ENCODE results near the gene ATCAY. TPM values are rescaled to one million over a fixed set of nuclear protein-coding genes. Genes with fewer than 3 reads are reported as not detected.
"Not testable (repeated sequence)": the region's sequence is repeated elsewhere in the genome, so short reads cannot be mapped to it uniquely, and the experiment has no call there.

ATCAY gene
- total and polyA plus RNA-seq, 2 donors = 0.63 to 1.3 TPM

GRCh38 chr19:3867971-3868769, 12.3 kb upstream of the ATCAY start:
- WGBS = 6% methylated on average over 30 of the region's 30 CpGs
- DNase-seq (ENCODE audit: extremely low spot score) = no peak
- H3K36me3 ChIP-seq (ENCODE audit: insufficient read depth) = no peaks in the 10 kb centered on the region
- no peak overlapping the region for H3K27ac ChIP-seq (ENCODE audit: low read depth)
- no peaks in the 10 kb centered on the region for H3K4me1 ChIP-seq (ENCODE audit: insufficient read depth)
- H3K4me3 ChIP-seq (ENCODE audit: low read depth, low read length) = no peak overlapping the region

GRCh38 chr19:3868770-3869456, 11.6 kb upstream of the ATCAY start, which contains the start of gene ZFR2:
Gene ZFR2 (minus strand): TSS chr19:3869038. CDS start chr19:3869017, 21 bp downstream.
- Histone ChIP-seq H3K4me3 (ENCODE audit: low read depth, low read length) (no peak within 1 kb of the TSS), H3K36me3 (ENCODE audit: insufficient read depth) (no peaks in the 10 kb centered on the region), H3K27ac (ENCODE audit: low read depth) (no peak within 1 kb of the TSS), H3K4me1 (ENCODE audit: insufficient read depth) (no peaks in the 10 kb centered on the region)
- no peak for DNase-seq (ENCODE audit: extremely low spot score)
- 6% methylated on average over 62 of the region's 62 CpGs for WGBS

- Histone ChIP-seq H3K36me3 (ENCODE audit: insufficient read depth) (no peaks in the 10 kb centered on the region), H3K27ac (ENCODE audit: low read depth) (no peak overlapping the region), H3K4me1 (ENCODE audit: insufficient read depth) (no peaks in the 10 kb centered on the region), H3K4me3 (ENCODE audit: low read depth, low read length) (no peak overlapping the region)
- no peak for DNase-seq (ENCODE audit: extremely low spot score)
- WGBS = 52% methylated on average over 4 of the region's 4 CpGs
Observed at GRCh38 chr19:3873151-3873550, 7.3 kb upstream of the ATCAY start.

GRCh38 chr19:3874695-3875094, 5.8 kb upstream of the ATCAY start:
- DNase-seq (ENCODE audit: extremely low spot score); H3K36me3 ChIP-seq (ENCODE audit: insufficient read depth); H3K4me1 ChIP-seq (ENCODE audit: insufficient read depth); H3K27ac ChIP-seq (ENCODE audit: low read depth); H3K4me3 ChIP-seq (ENCODE audit: low read depth, low read length): not testable (repeated sequence)
- 77% methylated on average over 13 of the region's 13 CpGs for WGBS

GRCh38 chr19:3879656-3880055, 829 bp upstream of the ATCAY start:
- Histone ChIP-seq H3K4me1 (ENCODE audit: insufficient read depth) (no peaks in the 10 kb centered on the region), H3K4me3 (ENCODE audit: low read depth, low read length) (no peak overlapping the region), H3K27ac (ENCODE audit: low read depth) (no peak overlapping the region), H3K36me3 (ENCODE audit: insufficient read depth) (no peaks in the 10 kb centered on the region)
- DNase-seq (ENCODE audit: extremely low spot score) = no peak
- WGBS = 61% methylated on average over 12 of the region's 12 CpGs

GRCh38 chr19:3881272-3882040, 971 bp downstream of the ATCAY start:
- DNase-seq (ENCODE audit: extremely low spot score) = no peak
- WGBS = 2% methylated on average over 31 of the region's 31 CpGs

GRCh38 chr19:3882041-3882384, 1.5 kb downstream of the ATCAY start:
- Histone ChIP-seq H3K36me3 (ENCODE audit: insufficient read depth) (no peaks in the 10 kb centered on the region), H3K4me1 (ENCODE audit: insufficient read depth) (no peaks in the 10 kb centered on the region), H3K4me3 (ENCODE audit: low read depth, low read length) (no peak overlapping the region), H3K27ac (ENCODE audit: low read depth) (no peak overlapping the region)
- WGBS = 14% methylated on average over 6 of the region's 6 CpGs
- DNase-seq (ENCODE audit: extremely low spot score) = no peak

More at GRCh38 chr19:3881272-3882040, 971 bp downstream of the ATCAY start:
- no peaks in the 10 kb centered on the region for H3K36me3 ChIP-seq (ENCODE audit: insufficient read depth)
- H3K4me1 ChIP-seq (ENCODE audit: insufficient read depth) = no peaks in the 10 kb centered on the region
- H3K4me3 ChIP-seq (ENCODE audit: low read depth, low read length) = no peak overlapping the region
- no peak overlapping the region for H3K27ac ChIP-seq (ENCODE audit: low read depth)

- Histone ChIP-seq H3K4me3 (ENCODE audit: low read depth, low read length) (no peak overlapping the region), H3K36me3 (ENCODE audit: insufficient read depth) (no peaks in the 10 kb centered on the region), H3K4me1 (ENCODE audit: insufficient read depth) (no peaks in the 10 kb centered on the region), H3K27ac (ENCODE audit: low read depth) (no peak overlapping the region)
- 77% methylated on average over 17 of the region's 17 CpGs for WGBS
- DNase-seq (ENCODE audit: extremely low spot score) = no peak
Observed at GRCh38 chr19:3890591-3890990, 10.1 kb downstream of the ATCAY start.

- H3K4me3 ChIP-seq (ENCODE audit: low read depth, low read length) = no peak overlapping the region
- no peaks in the 10 kb centered on the region for H3K36me3 ChIP-seq (ENCODE audit: insufficient read depth)
- no peaks in the 10 kb centered on the region for H3K4me1 ChIP-seq (ENCODE audit: insufficient read depth)
- no peak for DNase-seq (ENCODE audit: extremely low spot score)
- 62% methylated on average over 12 of the region's 12 CpGs for WGBS
- H3K27ac ChIP-seq (ENCODE audit: low read depth) = no peak overlapping the region
Observed at GRCh38 chr19:3893509-3894179, 13.2 kb downstream of the ATCAY start.

- not testable (repeated sequence) for H3K27ac ChIP-seq (ENCODE audit: low read depth); H3K4me3 ChIP-seq (ENCODE audit: low read depth, low read length); DNase-seq (ENCODE audit: extremely low spot score); H3K36me3 ChIP-seq (ENCODE audit: insufficient read depth); H3K4me1 ChIP-seq (ENCODE audit: insufficient read depth)
- WGBS = 81% methylated on average over 5 of the region's 5 CpGs
Observed at GRCh38 chr19:3894959-3895358, 14.5 kb downstream of the ATCAY start.

GRCh38 chr19:3895788-3896187, 15.3 kb downstream of the ATCAY start:
- no peak overlapping the region for H3K27ac ChIP-seq (ENCODE audit: low read depth)
- no peak for DNase-seq (ENCODE audit: extremely low spot score)
- no peaks in the 10 kb centered on the region for H3K4me1 ChIP-seq (ENCODE audit: insufficient read depth)
- no peak overlapping the region for H3K4me3 ChIP-seq (ENCODE audit: low read depth, low read length)
- no peaks in the 10 kb centered on the region for H3K36me3 ChIP-seq (ENCODE audit: insufficient read depth)
- 76% methylated on average over 5 of the region's 5 CpGs for WGBS

- DNase-seq (ENCODE audit: extremely low spot score) = no peak
- Histone ChIP-seq H3K4me3 (ENCODE audit: low read depth, low read length) (no peak overlapping the region), H3K4me1 (ENCODE audit: insufficient read depth) (no peaks in the 10 kb centered on the region), H3K27ac (ENCODE audit: low read depth) (no peak overlapping the region), H3K36me3 (ENCODE audit: insufficient read depth) (no peaks in the 10 kb centered on the region)
- WGBS = 75% methylated on average over 4 of the region's 4 CpGs
Observed at GRCh38 chr19:3897936-3898335, 17.5 kb downstream of the ATCAY start.

GRCh38 chr19:3898426-3898825, 17.9 kb downstream of the ATCAY start:
- Histone ChIP-seq H3K4me3 (ENCODE audit: low read depth, low read length) (no peak overlapping the region), H3K36me3 (ENCODE audit: insufficient read depth) (no peaks in the 10 kb centered on the region), H3K4me1 (ENCODE audit: insufficient read depth) (no peaks in the 10 kb centered on the region), H3K27ac (ENCODE audit: low read depth) (no peak overlapping the region)
- DNase-seq (ENCODE audit: extremely low spot score) = no peak
- 79% methylated on average over 3 of the region's 3 CpGs for WGBS

All from urinary bladder (tissue), 4 donors.